ENCODE measurements around the gene PSME2.

PSME2 gene

DNA sequence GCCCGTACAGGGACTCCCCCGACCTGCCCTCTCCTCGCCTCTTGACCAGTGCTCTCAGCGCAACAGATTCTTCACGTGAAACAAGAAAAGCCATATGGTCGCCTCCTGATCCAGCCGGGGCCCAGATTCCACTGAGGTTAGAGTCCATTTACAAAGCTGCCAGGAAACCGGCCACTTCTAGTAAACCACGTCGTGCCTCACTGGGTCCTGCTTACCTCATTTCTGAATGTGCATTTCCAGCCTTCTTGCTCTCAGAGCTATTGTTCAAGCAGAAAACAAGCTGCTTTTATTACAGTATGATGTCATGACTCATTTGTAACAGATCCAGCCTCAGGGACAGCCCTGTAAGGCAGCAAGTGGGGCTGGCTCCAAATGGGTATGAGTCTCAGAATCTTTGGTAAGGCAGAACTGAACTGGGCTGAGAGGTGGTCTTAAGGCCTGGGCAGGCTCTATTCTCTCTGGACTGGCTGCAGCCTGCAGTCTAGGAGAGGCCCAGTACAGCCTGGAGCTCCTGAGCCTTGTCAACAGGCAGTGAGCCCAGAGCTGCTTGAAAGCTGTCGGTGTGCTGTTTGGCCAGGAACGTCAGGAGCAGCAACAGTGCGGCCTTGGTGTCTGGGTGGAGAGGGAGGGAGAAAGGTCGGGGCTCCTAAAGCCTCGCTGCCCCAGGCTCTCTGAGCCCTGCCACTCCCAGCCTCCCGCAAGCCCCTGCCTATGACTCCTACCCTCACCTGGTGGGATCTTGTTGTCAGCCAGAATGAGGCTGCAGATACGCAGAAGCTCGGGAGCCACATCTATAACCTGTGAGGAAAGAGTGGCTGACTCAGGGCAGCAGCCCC is 33.8 kb upstream of the PSME2 start:
- no peak overlapping the region for H3K4me3 ChIP-seq (ENCODE audit: control insufficient read depth, low read depth, low read length)
- TF ChIP-seq, protein P1, sequence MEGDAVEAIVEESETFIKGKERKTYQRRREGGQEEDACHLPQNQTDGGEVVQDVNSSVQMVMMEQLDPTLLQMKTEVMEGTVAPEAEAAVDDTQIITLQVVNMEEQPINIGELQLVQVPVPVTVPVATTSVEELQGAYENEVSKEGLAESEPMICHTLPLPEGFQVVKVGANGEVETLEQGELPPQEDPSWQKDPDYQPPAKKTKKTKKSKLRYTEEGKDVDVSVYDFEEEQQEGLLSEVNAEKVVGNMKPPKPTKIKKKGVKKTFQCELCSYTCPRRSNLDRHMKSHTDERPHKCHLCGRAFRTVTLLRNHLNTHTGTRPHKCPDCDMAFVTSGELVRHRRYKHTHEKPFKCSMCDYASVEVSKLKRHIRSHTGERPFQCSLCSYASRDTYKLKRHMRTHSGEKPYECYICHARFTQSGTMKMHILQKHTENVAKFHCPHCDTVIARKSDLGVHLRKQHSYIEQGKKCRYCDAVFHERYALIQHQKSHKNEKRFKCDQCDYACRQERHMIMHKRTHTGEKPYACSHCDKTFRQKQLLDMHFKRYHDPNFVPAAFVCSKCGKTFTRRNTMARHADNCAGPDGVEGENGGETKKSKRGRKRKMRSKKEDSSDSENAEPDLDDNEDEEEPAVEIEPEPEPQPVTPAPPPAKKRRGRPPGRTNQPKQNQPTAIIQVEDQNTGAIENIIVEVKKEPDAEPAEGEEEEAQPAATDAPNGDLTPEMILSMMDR (IDR thresholded peaks at IDR 0.05; ENCODE audit: control insufficient read depth, insufficient read depth, low read depth, low read length, missing control alignments), result no peak
- peak; percentile 79 for DNase-seq (ENCODE audit: low read depth)

DNA sequence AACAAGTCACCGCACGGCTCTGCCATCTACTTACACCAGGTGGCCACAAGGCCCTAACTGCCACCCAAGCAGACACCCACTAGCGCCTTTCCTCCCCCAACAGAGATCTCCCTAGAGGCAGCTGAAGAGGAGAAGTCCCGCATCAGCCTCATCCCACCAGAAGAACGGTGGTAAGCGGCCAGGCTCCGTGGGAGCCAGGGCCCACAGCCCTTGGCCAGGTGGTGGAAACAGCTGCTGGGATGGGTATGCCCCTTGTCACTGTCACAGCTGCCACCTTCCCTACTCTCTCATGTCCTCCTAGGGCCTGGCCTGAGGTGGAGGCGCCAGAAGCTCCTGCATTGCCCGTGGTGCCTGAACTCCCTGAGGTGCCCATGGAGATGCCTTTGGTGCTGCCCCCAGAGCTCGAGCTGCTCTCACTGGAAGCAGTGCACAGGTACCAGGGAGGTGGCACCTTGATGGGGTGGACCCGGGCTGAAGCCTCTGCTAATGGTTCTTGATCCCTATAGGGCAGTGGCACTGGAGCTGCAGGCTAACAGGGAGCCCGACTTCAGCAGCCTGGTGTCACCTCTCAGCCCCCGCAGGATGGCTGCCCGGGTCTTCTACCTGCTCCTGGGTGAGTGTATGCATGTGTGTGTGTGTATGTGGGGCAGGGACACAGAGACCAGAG is 33.0 kb upstream of the PSME2 start:
- DNase-seq (ENCODE audit: low read depth), result no peak
- no peak overlapping the region for H3K4me3 ChIP-seq (ENCODE audit: control insufficient read depth, low read depth, low read length)
- TF ChIP-seq, protein P1 (IDR thresholded peaks at IDR 0.05; ENCODE audit: control insufficient read depth, insufficient read depth, low read depth, low read length, missing control alignments), result no peak

DNA sequence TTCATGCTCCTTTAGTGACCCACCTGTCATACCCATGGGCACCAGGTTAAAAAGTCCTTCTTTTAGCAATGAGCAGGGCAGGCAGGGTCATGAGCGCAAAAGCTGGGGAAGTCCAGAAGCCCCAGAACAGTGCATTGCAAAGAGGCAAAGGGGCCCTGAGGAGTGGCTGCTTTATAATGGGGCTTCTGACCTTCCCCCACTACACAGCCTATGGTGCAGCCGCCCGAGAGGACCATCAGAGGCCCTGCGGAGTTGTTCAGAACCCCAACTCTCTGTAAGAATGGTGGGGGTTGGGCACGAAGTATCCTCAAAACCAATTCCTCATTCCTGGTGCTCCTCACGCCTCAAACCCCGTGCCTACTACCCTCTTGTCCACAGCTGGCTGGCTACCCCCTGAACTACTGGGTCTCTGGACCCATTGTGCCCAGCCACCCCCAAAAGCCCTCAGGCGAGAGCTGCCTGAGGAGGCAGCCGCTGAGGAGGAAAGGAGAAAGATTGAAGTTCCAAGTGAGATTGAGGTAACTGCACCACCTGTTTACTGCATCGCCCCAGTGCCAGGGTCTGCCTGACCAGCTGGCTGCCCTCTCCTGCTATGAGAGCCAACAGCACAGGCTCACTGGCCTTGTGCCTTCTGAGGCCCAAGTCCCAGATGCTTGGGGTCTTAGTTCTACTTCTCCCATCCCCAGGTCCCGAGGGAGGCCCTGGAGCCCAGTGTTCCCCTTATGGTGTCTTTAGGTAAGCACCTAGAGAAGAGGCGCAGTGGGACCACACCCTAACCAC is 32.2 kb upstream of the PSME2 start:
- DNase-seq (ENCODE audit: low read depth), result no peak
- no peak overlapping the region for H3K4me3 ChIP-seq (ENCODE audit: control insufficient read depth, low read depth, low read length)
- TF ChIP-seq, protein P1 (IDR thresholded peaks at IDR 0.05; ENCODE audit: control insufficient read depth, insufficient read depth, low read depth, low read length, missing control alignments), result no peak

DNA sequence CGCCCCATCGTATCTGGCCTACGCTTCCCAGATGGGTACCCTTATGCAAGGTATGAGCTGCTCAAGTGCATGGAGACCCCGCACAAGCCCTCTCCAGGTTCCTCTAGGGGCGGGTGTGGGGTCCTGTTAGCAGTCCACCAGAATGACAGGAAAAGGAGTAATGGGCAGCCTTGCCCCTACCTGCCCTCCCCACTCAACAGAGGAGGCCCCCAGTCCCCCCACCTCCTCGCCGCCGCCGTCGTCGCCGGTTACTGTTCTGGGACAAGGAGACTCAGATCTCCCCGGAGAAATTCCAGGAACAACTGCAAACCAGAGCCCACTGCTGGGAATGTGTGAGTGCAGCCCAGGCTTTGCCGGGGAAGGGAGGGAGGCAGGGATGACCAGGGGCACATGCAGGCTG is 31.5 kb upstream of the PSME2 start:
- DNase-seq (ENCODE audit: low read depth), result no peak
- TF ChIP-seq, protein P1 (IDR thresholded peaks at IDR 0.05; ENCODE audit: control insufficient read depth, insufficient read depth, low read depth, low read length, missing control alignments), result no peak
- no peak overlapping the region for H3K4me3 ChIP-seq (ENCODE audit: control insufficient read depth, low read depth, low read length)

DNA sequence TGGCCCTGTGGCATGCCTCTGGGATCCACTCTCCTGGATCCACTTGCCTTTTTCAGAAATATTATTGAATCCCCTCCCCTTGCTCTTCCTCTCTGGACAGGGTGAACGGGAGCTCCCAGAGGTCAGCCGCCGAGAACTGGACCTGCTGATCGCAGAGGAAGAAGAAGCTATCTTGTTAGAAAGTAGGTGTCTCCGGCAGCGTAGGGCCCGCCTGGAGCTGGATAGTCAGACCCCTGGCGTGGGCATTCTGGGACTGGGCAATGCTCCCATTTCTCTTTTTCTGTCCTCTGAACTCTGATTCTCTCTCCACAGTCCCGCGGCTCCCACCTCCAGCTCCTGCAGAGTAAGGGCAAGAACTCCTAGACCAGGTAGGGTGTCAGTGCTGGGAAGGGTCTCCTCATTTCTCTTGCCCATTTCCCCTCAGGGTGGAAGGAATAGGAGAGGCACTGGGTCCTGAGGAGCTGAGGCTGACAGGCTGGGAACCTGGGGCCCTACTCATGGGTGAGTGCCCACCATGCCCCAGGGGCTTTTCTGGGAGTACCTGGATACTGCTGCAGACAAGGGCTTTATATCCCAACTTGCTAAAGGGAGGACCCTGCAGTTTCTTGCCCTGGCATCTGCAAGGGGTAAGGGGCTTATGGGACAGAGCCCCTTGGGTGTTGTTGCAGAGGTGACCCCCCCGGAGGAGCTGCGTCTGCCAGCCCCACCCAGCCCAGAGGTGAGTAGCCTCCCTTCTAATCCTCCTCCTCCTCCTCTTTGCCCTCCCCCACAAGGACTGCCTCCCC is 30.8 kb upstream of the PSME2 start:
- TF ChIP-seq, protein P1 (IDR thresholded peaks at IDR 0.05; ENCODE audit: control insufficient read depth, insufficient read depth, low read depth, low read length, missing control alignments), result no peak
- no peak overlapping the region for H3K4me3 ChIP-seq (ENCODE audit: control insufficient read depth, low read depth, low read length)
- no peak for DNase-seq (ENCODE audit: low read depth)

DNA sequence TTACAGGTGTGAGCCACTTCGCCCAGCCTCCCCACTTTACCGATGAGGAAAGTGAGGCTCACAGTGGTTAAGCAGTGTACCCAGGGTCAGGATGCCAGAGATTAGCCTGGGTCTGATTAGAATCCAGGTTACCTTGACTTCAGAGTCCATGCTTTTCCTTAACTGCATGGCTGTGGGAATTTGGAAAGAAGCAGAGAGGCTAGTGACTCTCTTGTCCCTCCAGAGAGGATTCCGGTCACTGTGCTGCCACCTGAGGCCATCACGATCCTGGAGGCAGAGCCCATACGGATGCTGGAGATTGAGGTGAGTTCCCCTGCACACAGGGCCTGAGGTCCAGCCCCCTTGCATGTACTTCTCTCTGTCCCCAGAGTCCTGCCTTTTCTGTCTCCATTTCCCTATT is 30.2 kb upstream of the PSME2 start:
- TF ChIP-seq, protein P1 (IDR thresholded peaks at IDR 0.05; ENCODE audit: control insufficient read depth, insufficient read depth, low read depth, low read length, missing control alignments), result no peak
- H3K4me3 ChIP-seq (ENCODE audit: control insufficient read depth, low read depth, low read length), result no peak overlapping the region

More for the DNA sequence above, 30.2 kb upstream of the PSME2 start:
- DNase-seq (ENCODE audit: low read depth), result no peak

Data from AG09309 (cell line).